Measurements from ENCODE around the gene RAB11A.

The RAB11A gene

GRCh38 chr15:65893060-65893459 is 23.8 kb downstream of the RAB11A start:
- no peak for TF ChIP-seq CTCF (IDR thresholded peaks at IDR 0.05; ENCODE audit: low read depth, low read length)
- DNase-seq (ENCODE audit: low read depth, low spot score), result no peak
- in situ Hi-C loops (cut with HindIII; ENCODE audit: low sequenced_read_pairs), result no loop called here
- no peak overlapping the region for H3K4me3 ChIP-seq (ENCODE audit: low read depth, low read length)

- no peak for DNase-seq (ENCODE audit: low read depth, low spot score)
- no peak for TF ChIP-seq CTCF (IDR thresholded peaks at IDR 0.05; ENCODE audit: low read depth, low read length)
- no peak overlapping the region for H3K4me3 ChIP-seq (ENCODE audit: low read depth, low read length)
- in situ Hi-C loops (cut with HindIII; ENCODE audit: low sequenced_read_pairs), result no loop called here
Measured at GRCh38 chr15:65896236-65896635, 26.9 kb downstream of the RAB11A start.

GRCh38 chr15:65900488-65900887 is 31.2 kb downstream of the RAB11A start:
- H3K4me3 ChIP-seq (ENCODE audit: low read depth, low read length), result no peak overlapping the region
- TF ChIP-seq CTCF (IDR thresholded peaks at IDR 0.05; ENCODE audit: low read depth, low read length), result no peak
- no peak for DNase-seq (ENCODE audit: low read depth, low spot score)
- in situ Hi-C loops (cut with HindIII; ENCODE audit: low sequenced_read_pairs), result no loop called here

GRCh38 chr15:65901336-65901735 is 32.0 kb downstream of the RAB11A start:
- in situ Hi-C loops (cut with HindIII; ENCODE audit: low sequenced_read_pairs), result no loop called here
- no peak for DNase-seq (ENCODE audit: low read depth, low spot score)
- no peak for TF ChIP-seq CTCF (IDR thresholded peaks at IDR 0.05; ENCODE audit: low read depth, low read length)
- H3K4me3 ChIP-seq (ENCODE audit: low read depth, low read length), result no peak overlapping the region

- in situ Hi-C loops (cut with HindIII; ENCODE audit: low sequenced_read_pairs), result no loop called here
- TF ChIP-seq CTCF (IDR thresholded peaks at IDR 0.05; ENCODE audit: low read depth, low read length), result no peak
- no peak for DNase-seq (ENCODE audit: low read depth, low spot score)
- no peak overlapping the region for H3K4me3 ChIP-seq (ENCODE audit: low read depth, low read length)
Measured at GRCh38 chr15:65901836-65902235, 32.5 kb downstream of the RAB11A start.

GRCh38 chr15:65902373-65902772 is 33.1 kb downstream of the RAB11A start:
- DNase-seq (ENCODE audit: low read depth, low spot score), result no peak
- H3K4me3 ChIP-seq (ENCODE audit: low read depth, low read length), result no peak overlapping the region
- in situ Hi-C loops (cut with HindIII; ENCODE audit: low sequenced_read_pairs), result no loop called here
- no peak for TF ChIP-seq CTCF (IDR thresholded peaks at IDR 0.05; ENCODE audit: low read depth, low read length)

Data from astrocyte of the spinal cord (primary cell).